ENCODE measurements around the gene BBX. TPM values are rescaled to one million over a fixed set of nuclear protein-coding genes. Genes with fewer than 3 reads are reported as not detected.

BBX gene
- total and polyA plus RNA-seq, 2 donors from 2014 or later: 8.1 to 85.8 TPM

GRCh38 chr3:107825556-107825955 lies 302.8 kb downstream of the BBX start:
- TF ChIP-seq CTCF (IDR thresholded peaks at IDR 0.05; ENCODE audit: borderline replicate concordance, extremely low read depth, insufficient read depth): no peak
- Histone ChIP-seq H3K9ac (ENCODE audit: low read length in 3 of 3) (no peak overlapping the region), H3K27me3 (ENCODE audit: control insufficient read depth, insufficient read depth, low read length) (no peaks in the 10 kb centered on the region), H3K27ac (ENCODE audit: low read depth in 2 of 2, low read length in 2 of 2) (no peak overlapping the region), H3K36me3 (ENCODE audit: control insufficient read depth in 2 of 3, insufficient read depth in 3 of 3, low read length in 3 of 3) (no peaks in the 10 kb centered on the region), H3K9me3 (ENCODE audit: control insufficient read depth in 2 of 3, insufficient read depth in 1 of 3, low read length in 3 of 3) (no peaks in the 10 kb centered on the region), H3K4me1 (ENCODE audit: control insufficient read depth in 2 of 3, insufficient read depth in 2 of 3, low read depth in 1 of 3, low read length in 3 of 3) (peaks cover 0 to 4% (median 2%) of the 10 kb centered on the region in 3 donors), H3K4me3 (ENCODE audit: low read length in 3 of 3) (no peak overlapping the region)
- DNase-seq (no peak), FAIRE-seq (no peak)
- intact Hi-C loops (cut with DNase I): no loop called here

DNA sequence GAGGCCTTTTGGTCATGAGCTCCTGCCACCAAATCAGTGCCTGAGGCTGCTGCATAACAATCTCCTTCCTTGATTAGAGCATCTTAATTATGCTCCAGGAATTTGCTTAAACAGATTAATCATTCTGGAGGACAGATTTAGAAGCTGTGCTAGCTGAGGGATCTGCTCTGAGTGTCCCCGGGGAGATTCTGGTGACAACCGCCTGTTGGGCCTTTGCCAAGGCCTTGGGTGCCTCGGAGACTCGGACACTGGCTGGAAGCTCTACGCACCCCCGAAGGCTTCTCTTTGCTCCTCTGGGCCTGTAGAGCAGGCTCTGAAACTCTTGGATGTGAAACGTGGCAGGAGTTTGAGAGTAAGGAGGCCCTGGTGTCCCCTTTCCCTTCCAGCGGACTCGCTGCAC lies 304.0 kb downstream of the BBX start:
- Histone ChIP-seq H3K9ac (ENCODE audit: low read length in 3 of 3) (no peak overlapping the region), H3K9me3 (ENCODE audit: control insufficient read depth in 2 of 3, insufficient read depth in 1 of 3, low read length in 3 of 3) (no peaks in the 10 kb centered on the region), H3K4me3 (ENCODE audit: low read length in 3 of 3) (no peak overlapping the region), H3K27ac (ENCODE audit: low read depth in 2 of 2, low read length in 2 of 2) (no peak overlapping the region), H3K36me3 (ENCODE audit: control insufficient read depth in 2 of 3, insufficient read depth in 3 of 3, low read length in 3 of 3) (no peaks in the 10 kb centered on the region), H3K27me3 (ENCODE audit: control insufficient read depth, insufficient read depth, low read length) (no peaks in the 10 kb centered on the region), H3K4me1 (ENCODE audit: control insufficient read depth in 2 of 3, insufficient read depth in 2 of 3, low read depth in 1 of 3, low read length in 3 of 3) (peaks cover 0 to 3% (median 2%) of the 10 kb centered on the region in 3 donors)
- intact Hi-C loops (cut with DNase I): no loop called here
- no peak for TF ChIP-seq CTCF (IDR thresholded peaks at IDR 0.05; ENCODE audit: borderline replicate concordance, extremely low read depth, insufficient read depth)
- FAIRE-seq (no peak), DNase-seq (peak in 1 of 5 donors; percentile 82)

DNA sequence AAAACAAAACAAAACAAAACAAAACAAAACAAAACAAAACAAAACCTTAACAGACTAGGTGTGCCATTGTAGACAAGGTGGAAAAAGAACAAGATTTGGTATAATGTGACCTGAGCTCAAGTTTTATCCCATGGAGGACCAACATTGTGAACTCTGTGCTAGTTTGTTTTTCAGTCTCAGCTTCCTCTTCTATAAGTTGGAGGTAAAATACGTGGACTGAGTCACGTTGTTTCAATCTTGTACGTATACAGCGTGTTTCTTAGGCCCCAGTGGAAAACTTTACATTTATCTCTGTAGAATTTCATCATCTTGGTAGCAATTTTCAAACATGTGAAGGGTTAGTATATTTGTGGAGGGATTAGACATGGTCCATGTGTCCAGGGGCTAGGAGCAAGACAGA lies 306.4 kb downstream of the BBX start:
- intact Hi-C loops (cut with DNase I): no loop called here
- DNase-seq: no peak
- H3K9me3 ChIP-seq (ENCODE audit: control insufficient read depth in 2 of 3, insufficient read depth in 1 of 3, low read length in 3 of 3): no peaks in the 10 kb centered on the region
- H3K4me3 ChIP-seq (ENCODE audit: low read length in 3 of 3): no peak overlapping the region
- no peak overlapping the region for H3K9ac ChIP-seq (ENCODE audit: low read length in 3 of 3)
- no peak for FAIRE-seq
- H3K27ac ChIP-seq (ENCODE audit: low read depth in 2 of 2, low read length in 2 of 2): no peak overlapping the region
- no peaks in the 10 kb centered on the region for H3K27me3 ChIP-seq (ENCODE audit: control insufficient read depth, insufficient read depth, low read length)
- peaks cover 0 to 4% (median 2%) of the 10 kb centered on the region in 3 donors for H3K4me1 ChIP-seq (ENCODE audit: control insufficient read depth in 2 of 3, insufficient read depth in 2 of 3, low read depth in 1 of 3, low read length in 3 of 3)
- H3K36me3 ChIP-seq (ENCODE audit: control insufficient read depth in 2 of 3, insufficient read depth in 3 of 3, low read length in 3 of 3): no peaks in the 10 kb centered on the region
- no peak for TF ChIP-seq CTCF (IDR thresholded peaks at IDR 0.05; ENCODE audit: borderline replicate concordance, extremely low read depth, insufficient read depth)

GRCh38 chr3:107831590-107831989 lies 308.8 kb downstream of the BBX start:
- no peak for TF ChIP-seq CTCF (IDR thresholded peaks at IDR 0.05; ENCODE audit: borderline replicate concordance, extremely low read depth, insufficient read depth)
- FAIRE-seq (no peak), DNase-seq (no peak)
- Histone ChIP-seq H3K27me3 (ENCODE audit: control insufficient read depth, insufficient read depth, low read length) (no peaks in the 10 kb centered on the region), H3K4me3 (ENCODE audit: low read length in 3 of 3) (no peak overlapping the region), H3K36me3 (ENCODE audit: control insufficient read depth in 2 of 3, insufficient read depth in 3 of 3, low read length in 3 of 3) (no peaks in the 10 kb centered on the region), H3K27ac (ENCODE audit: low read depth in 2 of 2, low read length in 2 of 2) (no peak overlapping the region), H3K4me1 (ENCODE audit: control insufficient read depth in 2 of 3, insufficient read depth in 2 of 3, low read depth in 1 of 3, low read length in 3 of 3) (peaks cover 0 to 4% (median 0%) of the 10 kb centered on the region in 3 donors), H3K9me3 (ENCODE audit: control insufficient read depth in 2 of 3, insufficient read depth in 1 of 3, low read length in 3 of 3) (no peaks in the 10 kb centered on the region), H3K9ac (ENCODE audit: low read length in 3 of 3) (no peak overlapping the region)
- intact Hi-C loops (cut with DNase I): no loop called here

All from kidney (tissue), 14 donors.